HG02642 (cell line): Measurements from ENCODE around the gene PICK1.
"Not testable (repeated sequence)": the region's sequence is repeated elsewhere in the genome, so short reads cannot be mapped to it uniquely, and the experiment has no call there.

Experiments
- ATAC-seq: cut with Tn5 transposase; IDR thresholded peaks from one replicate; pipeline ENCODE4 v1.9.1; 2021; ENCODE audit warnings: mild to moderate bottlenecking; ENCODE audit not compliant: unreplicated experiment, poor library complexity

Gene PICK1

DNA sequence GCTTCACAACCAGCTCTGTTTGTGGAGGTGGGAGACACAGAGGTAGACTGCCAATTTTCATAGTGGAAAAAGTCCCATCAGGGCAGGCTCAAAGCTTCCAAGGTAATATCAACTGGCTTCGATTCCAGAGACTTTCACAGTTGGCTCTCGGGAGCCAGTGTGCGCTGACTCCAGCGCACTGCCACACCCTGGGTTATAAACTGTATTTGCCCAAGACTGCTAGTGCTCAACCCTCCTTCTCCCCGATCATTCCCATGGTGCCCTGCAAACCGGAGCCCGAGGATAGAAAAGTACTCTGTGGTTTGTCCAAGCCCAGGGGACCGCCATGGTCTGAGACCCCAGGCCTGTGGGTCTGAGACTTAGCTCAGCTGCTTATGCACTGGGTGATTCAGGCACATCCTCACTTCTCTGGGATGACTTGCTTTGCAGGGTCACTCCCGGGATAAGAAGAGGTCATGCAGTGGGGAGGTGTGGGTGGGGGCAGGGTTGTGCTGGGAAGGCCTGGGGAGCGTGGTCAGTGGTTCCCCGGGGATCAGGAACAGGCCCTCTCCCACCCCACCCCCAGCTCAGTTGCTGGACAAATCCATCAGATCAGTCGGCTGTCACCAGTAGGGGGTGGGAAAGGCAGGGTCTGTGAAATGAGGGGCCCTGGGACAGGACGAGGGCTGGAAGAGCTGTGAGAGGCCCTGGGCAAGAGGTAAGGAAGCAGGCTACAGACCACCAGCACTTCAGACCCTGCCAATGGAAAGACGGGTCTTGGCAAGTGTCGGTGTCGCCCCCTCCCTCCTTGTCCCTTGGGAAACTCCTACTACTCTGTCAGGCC, 26.7 kb upstream of the PICK1 start:
- no peak for ATAC-seq

DNA sequence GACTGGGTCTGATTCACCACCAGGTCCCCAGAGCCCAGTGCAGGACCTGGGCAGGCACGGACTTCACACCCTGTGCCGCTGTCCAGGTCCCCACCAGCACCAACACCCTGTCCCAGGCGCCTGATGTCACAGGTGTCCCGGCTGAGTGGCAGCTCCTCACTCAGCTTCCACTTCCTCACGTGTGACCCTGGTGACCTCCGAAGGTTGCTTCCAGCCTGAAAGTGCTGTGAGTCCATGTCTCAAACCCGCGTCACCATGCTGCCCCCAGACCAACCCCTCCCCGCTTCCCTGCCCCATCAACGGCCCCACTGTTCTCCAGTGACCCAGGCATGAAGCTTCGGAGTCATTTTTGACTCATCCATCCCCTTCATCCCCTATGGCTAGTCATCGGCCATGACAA, 25.7 kb upstream of the PICK1 start:
- ATAC-seq: no peak

DNA sequence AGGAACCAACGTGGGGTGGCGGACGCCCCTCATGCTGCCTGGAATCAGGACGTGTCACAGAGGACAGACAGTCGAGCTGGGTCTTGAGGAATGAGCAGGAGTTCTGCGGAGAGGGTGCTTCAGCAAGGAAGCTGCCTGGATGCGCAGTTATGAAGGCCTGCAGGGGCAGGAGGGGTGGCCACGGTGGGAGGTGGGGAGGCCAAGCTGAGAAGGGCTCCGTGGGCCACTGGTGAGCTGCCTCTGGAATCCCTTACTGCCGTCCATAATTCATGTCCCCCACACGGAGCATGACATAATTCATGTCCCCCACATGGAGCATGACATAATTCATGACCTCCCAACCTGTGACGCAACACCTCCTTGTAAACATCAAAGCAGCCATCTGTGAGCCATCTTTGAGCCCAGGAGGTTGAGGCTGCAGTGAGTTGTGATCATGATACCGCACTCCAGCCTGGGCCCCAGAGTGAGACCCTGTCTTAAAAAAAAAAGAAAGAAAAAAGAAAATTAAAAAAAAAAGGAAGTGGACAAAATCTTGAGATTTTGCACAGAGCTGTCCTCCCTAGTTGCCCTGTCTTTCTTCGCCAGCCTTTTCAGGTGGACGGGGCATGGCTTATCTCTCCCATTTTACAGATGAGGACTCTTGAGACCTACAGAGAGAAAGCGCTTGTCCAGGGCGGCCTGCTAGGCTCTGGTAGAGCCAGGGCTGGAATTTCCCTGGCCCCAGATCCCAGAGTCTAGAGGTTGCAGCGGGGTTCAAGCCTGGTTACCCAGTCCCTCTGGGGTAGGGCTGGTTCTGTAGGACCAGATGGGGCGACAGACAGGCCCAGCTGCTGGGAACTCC, 24.3 kb upstream of the PICK1 start:
- ATAC-seq: no peak

DNA sequence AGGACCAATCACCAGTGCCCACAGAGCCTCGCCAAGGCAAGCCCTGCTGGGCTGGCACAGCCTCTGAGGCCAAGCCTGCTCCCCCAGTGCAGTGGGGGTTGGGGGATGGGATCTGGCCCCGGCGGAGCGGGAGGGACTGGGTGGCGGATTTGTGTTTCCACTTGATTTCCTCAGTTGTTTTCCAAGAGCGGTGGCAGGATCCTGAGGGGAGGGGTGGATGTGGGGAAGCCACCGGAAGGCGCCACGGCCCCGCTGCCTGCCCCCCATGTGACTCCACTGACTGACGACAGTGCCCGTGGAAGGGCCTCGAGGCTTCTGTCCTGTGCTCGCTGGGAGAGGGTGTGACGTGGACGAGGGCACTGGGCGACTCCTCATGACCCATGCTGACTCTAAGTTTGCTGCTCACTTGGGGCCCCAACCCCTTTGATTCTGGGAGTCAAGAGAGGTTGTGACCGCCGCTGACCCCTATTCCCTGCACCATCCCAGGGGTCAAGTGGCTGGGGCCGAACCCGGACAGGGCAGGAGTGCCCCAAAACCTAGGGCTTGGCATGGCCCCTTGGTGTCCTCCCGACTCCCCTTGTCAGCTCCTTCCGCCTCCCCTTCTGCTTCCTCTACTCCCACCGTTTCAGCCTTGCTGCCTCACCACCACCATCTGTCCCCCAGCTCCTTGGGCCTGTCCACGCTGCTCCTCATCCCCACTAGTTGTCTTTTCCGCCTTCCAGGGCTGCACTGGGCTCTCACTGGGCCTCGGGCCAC, 23.5 kb upstream of the PICK1 start:
- no peak for ATAC-seq

DNA sequence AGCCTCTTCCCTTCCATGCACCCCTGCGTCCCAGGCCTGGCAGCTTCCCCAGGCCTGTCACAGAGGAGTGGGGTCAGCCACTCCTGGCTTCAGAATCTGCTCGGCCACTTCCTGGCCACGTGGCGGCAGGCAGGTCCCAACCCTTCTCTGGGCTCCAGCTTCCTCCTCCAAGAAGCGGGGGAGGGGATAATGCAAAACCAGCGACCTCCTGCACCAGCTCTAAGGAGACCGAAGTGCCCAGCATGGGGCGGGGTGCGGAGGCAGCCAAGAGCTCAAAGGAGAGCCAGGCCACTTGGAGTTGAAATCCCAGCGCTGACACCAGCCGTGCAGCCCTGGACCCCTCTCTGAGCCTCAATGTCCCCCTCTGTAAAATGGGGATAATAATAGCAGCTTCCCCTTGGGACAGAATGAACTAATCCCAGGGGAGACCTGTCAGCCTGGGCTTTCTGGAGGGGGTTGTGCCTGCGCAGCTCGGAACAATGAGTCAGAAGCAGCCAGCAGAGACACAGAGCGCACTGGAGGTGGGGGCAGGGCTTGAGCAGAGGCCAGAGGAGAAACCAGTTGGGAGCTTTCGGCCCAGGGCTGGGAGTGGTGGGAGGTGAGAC, 22.8 kb upstream of the PICK1 start:
- no peak for ATAC-seq

DNA sequence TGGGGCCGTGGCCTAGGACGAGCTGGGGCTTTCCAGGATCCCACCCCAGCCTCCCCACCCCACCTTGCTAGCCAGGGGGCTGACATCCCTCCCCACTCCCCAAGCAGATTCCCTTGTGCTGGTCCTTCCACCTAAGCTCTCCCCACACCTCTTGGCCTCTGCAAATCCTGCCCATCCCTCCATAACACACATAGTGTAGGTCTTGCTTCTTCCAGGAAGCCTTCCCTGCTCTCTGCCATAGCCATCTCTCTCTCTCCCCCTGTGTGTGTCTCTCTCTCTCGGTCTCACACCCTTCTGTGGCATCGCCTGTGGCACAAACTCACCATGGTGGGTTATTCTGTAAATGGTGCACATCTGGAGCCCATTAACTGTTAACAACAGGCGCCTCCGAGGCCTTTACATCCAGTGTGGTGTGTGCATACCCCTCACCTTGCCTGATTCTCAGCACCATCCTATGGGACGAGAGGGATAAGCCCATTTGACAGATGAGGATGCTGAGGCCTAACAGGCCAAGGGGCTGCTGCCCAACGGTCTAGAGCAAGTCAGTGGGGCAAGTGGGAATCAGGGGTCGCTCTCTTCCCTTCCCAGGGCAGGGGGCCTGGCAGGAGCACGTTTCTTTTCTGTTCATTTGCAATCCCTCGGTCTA, 22.2 kb upstream of the PICK1 start:
- no peak for ATAC-seq

DNA sequence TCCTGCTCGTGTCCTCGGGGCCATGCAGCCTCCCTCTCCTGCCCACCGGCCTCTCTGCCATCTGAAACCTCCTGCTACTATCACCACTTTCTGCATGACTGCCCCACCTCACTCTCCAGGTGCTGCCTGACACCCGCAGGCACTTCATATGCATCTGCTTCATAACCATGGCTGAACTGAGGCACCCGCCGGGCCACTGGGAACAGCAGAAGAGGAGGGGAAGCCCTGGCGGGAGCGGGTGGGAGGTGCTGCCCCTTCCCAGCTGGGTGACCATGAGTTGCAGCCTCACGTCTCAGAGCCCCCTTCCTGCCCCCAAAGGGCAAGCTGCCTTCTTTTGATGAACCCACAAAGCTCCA, 21.7 kb upstream of the PICK1 start:
- no peak for ATAC-seq

DNA sequence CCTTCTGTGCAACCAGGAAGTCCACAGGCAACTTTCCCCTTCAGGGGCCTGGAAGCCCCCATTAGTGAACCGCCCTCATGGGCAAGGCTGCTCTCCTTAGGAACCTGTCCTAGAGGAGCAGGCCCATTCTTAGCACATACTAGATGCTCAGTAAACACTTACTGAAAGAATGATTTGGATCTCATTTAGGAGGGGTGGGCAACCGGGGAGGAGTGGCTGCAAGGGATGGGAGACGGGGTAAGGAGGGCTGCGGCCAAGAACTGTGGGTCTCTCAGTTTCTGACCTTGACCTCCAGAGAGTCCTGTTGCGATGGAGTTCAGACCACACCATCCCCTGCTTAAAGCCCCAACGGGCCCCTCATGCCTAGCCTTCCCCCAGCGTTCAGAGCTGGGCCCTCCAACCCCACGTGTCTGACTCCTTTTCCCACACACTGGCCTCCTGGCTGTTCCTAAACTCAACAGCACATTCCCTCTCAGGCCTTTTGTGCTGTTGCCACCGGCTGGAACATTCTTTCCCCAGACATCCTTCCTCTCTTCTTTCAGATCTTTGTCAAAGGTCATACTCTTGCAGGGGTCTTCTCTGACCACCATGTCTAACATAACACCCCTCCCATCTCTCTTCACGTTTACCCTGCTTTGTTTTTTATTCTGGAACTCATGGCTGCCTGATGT, 20.7 kb upstream of the PICK1 start:
- no peak for ATAC-seq

DNA sequence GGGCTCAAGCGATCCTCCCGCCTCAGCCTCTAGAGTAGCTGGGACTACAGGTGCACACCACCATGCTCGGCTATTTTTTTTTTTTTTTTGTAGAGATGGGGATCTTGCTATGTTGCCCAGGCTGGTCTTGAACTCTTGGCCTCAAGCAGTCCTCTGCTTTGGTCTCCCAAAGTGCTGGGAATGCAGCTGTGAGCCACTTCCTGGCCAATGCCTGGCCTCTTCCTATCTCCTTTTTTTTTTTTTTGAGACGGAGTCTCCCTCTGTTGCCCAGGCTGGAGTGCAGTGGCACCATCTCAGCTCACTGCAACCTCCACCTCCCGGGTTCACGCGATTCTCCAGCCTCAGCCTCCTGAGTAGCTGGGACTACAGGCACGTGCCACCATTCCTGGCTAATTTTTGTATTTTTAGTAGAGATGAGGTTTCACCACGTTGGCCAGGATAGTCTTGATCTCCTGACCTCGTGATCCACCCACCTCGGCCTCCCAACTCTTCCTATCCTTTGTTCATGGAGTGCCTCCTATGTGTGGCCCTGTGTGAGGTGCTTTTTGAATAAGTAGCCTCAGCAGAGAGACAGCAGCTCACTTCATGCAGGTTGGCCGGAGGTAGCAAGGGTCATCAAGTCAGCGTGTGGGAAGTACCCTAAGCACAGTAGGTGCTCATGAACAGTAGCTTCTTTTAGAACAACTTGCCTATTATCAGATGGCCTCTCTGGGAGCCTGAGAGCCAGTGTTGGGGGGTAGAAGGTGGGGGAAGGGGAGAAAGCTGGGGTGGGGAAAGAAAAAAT, 19.6 kb upstream of the PICK1 start:
- ATAC-seq: not testable (repeated sequence)

DNA sequence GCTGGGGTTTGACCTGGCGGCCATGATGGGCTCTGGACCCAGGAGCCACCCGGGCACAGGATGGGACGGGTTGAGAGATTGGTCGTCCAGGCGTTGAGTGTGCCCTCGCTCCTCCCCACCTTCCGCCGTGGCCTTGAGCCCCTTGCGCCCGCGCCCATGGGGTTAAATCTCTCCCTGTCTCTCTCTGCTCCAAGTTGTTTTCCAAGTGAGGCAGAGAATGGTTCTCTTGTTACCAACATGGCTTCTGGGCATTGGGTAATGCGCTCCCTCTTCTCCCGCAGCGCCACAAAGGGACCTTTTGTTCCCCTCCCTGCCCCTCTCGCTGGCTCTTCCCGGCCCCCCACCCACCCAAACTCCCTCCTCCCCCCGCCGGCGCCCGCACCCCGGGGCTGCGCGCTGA, 18.8 kb upstream of the PICK1 start:
- no peak for ATAC-seq

DNA sequence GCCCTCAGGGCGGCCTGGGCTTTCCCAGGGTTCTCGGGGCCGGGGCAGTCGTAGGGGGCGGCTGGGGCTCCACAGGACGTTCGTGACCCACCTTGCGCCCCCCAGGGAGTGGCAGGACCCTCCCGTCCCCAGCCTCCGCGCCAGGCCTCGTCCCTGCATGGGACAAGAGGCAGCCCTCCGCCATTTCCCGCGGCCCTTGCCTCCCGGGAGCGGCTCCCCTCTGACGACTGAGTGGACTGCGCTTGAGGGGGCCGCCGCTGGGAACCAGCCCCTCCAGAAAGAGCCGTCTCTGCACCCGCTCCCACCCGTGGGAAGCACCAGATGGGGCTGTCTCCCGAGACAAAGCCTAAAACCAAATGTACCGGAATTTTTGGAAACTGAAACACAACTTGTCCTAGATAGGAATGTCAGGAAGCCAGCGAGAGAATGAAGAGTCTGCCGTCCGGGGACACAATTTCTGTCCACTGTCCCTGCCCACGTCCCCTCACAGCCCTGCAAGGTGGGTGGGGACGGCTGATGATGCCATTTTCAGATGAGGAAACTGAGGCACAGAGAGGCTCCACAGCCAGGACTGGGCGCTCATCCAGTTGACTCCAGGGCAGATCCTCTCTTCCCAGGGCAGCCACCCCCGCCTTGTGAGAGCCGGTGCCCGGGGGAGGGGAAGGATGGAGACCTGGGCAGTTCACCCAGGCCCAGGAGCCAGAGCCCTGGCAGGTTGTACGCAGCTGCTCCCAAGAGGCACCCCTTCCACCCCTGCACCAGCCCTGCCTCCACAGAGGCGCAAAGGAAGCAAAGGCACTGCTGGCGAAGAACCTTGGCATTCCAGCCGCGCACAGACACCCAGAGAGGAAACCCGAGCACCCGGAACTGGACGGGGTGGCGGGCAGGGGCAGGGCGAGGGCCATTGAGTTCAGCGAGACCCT, 18.1 kb upstream of the PICK1 start:
- ATAC-seq: no peak

DNA sequence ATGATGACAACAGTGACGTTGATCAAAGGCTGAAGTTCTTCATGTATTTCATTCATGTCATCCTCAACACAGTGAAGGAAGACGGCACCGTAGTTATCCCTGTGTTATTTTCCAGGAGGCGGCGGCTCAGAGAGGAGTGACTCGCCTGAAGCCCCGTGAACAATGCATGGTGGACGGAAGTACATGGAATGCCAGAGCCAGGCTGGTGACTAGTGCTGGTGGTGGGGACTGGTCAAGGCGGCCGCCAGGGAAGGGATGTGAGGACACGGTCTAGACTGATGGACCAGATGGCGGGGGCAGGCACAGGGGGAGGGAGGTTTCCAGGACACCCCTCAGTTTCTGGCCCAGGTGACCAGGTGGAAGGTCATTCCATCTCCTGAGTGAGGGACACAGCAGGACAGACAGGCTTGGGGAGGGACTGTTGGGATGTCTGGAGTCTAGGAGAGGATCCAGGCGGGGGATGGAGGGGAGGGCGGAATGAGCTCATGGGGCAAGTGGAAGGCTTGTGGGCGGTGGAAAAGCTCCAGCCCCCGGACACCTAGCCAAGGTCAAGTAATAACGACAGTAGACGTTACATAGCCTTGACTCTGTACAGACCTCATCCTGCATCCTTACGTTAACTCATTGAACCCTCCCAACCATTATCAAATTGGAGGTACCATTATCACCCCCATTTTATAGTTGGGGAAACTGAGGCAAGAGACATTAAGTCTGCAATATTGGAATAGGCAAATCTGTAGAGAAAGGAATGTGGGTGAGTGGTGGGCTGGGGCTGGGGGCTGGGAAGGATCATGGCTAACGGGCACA, 16.0 kb upstream of the PICK1 start:
- ATAC-seq: no peak

DNA sequence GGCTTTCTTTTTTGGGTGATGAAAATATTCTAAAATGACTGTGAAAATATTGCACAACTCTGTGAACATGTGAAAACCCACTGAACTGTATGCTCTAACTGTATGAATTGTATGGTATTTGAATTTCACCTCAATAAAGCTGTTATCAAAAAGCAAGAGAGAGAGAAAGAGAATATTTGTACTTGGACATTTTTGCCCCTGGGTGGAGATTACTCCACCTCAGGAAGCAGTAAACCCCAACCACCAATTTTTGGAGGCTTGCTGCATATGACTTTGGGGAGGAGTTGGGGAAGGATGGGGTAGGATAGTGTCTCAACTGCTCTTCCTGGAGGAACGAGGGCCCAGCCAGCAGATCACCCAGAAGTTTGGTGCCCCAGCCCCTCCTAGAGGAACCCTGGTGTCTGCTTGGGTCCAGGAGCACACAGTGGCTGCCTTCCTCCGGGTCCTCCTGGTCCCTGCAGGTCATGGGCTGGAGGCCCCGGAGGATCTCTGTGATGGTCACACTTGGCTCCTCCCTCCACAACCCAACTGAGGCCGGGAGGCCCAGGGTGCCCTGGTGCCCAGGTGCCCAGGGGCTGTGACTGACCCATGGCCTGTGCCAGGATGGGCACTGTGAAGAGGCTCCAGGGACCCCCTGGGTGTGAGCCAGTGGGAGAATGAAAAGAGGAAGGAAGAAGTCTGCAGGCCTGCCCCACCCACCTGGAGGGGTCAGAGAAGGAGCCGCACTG, 15.3 kb upstream of the PICK1 start:
- ATAC-seq: no peak

DNA sequence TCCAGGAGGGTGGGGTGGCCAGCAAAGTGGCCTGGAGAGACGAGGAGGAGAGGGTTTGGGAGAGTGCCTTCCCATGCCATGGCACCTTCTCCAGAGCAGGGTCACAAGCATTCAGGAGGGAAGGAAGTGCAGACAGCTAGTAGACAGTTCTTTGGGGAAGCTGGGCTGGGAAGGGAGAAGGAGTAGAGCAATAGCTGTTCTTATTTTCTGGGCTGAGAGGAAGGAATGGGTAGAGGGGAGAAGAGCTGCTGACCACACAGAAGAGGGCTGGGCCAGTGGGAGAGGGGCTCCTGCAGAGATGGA, 14.8 kb upstream of the PICK1 start:
- ATAC-seq: no peak

DNA sequence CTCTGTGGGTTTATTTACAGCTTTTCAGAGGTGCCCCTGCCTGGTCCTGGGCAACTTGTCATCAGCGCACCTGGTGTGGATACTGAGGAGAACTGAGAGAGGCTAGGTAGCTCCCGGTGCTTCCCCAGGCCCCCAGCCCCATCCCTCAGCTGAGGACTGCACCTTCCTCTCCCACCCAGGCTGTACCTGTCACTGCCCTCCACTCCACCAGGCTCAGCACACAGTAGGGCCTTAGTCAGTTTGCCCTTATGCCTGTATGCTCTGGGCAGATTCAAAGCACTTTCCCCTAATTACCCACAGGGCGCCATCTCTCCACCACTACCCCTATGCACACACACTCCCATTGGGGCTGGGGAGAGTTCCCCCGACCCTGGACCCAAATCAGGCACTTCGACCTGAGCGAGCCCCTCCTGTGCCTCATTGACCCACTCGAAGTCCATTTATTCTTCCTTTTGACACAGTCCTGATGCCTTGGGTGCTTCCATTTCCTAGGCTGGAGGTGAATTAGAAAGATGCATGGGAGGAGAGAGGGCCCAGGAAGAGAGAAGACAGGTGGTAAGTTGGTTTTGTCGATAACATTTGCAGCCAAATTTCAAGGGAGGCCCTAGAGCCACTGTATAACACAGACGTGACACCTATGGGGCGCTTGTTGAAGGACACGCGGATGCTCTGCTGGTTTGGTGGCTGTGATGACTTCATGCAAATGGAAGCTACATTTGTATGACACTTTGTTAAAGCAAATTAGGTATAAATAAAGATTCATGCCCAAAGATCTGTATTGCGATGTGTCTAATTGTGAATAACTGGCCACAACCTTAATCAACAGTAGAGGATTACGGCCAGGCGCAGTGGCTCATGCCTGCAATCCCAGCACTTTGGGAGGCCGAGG, 13.8 kb upstream of the PICK1 start:
- no peak for ATAC-seq
